Stimulated activated CD4-positive, alpha-beta T cell treated with anti-CD3 and anti-CD28 coated beads, Interleukin-15, amount 100 ng/mL, for 1 hour (primary cell): ENCODE data around the gene KCNN3.

ENCODE experiments used
- DNase-seq, 2 donors: peaks; one replicate each; pipeline ENCODE4 v3.0.0-alpha.2; 2020; ENCODE audit warnings: low read depth in 1 of 2, low spot score in 1 of 2

KCNN3 gene

DNA sequence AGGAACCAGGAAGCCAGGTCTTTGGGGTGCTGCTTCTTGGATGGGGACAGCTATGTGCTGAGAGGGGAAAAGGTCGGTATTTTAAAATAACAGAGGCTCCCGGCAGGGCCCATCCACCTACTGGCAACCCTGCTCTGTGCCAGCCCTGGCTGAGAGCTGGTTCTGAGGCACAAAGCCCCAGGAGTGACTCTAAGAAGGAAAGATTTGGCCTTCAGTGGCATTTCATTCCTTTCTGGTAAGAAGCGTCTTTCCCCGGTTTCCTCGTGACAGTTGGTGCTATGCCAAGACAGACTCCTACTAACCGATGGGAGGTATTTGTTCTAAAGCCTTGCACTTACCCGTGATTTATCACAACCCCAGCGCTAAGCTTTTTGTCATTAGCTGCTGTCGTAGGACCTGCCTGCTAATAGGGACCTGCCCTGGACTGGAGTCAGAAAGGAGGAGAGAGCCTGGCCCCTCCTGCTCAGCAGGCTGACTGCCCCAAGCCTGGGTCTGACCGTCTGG lies 139.0 kb downstream of the KCNN3 start:
- no peak for DNase-seq

- DNase-seq: no peak
Observed at GRCh38 chr1:154730259-154730658, 139.8 kb downstream of the KCNN3 start.

- DNase-seq: no peak
Observed at GRCh38 chr1:154729577-154729976, 140.5 kb downstream of the KCNN3 start.

DNA sequence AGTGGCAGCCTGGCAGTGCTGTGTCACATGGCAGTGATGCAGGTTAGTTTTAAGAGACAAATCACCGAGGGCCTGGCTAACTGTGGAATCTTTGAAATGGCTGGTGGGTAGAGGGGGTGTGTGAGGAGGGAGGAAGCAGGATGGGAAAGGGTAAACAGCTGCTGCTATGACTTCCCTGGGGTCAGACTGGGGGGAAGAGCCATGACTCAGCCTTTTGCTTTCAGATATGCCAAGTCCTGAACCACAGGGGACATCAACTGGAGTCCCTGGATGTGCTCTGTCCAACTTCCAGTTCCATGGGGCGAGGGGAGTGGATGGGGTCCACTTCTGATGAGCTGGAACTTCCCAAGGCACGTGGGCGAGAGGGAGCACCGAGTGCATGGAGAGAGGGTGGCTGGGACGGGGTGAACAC lies 141.0 kb downstream of the KCNN3 start:
- no peak for DNase-seq

- DNase-seq: no peak
Observed at GRCh38 chr1:154726896-154727753, 143.0 kb downstream of the KCNN3 start.

DNA sequence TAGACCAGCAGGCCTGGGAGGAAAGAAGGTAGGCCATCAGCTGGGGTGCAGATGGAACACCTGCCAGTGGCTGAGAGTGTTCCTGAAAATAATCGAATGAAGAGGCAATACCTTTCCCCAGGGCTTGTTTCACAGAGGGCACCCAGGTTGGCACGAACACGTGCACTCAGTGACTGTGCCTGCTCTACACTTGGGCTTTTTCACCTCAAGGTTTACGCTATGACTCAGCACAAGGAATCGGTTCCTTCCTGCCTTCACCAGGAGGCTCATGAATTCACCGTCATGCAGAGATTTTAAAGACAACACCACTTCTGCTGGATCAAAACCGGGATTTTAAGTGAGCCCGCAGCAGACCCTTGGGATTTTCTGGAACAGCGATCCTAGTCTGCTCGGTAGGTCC lies 143.6 kb downstream of the KCNN3 start:
- DNase-seq: no peak

DNA sequence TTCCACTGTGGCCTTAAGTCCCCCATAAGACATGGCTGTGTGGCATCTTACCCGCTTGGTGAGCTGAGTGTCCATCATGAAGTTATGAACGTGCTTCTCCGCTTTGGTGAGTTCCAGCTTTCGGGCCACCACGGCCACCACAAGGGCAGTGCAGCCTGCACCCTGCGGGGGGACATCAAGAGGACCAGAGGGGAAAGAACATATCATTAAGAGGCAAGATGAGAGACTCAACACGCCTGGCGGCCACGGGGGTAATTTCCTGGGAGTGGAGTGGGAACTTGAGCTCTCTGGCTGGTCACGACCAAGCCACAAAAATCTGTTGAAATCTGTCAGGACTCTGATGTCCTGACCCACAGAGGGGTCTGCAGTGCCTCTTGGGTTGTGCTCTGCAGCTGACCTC lies 144.2 kb downstream of the KCNN3 start:
- DNase-seq: no peak

GRCh38 chr1:154720328-154721297 lies 149.5 kb downstream of the KCNN3 start:
- DNase-seq: no peak

DNA sequence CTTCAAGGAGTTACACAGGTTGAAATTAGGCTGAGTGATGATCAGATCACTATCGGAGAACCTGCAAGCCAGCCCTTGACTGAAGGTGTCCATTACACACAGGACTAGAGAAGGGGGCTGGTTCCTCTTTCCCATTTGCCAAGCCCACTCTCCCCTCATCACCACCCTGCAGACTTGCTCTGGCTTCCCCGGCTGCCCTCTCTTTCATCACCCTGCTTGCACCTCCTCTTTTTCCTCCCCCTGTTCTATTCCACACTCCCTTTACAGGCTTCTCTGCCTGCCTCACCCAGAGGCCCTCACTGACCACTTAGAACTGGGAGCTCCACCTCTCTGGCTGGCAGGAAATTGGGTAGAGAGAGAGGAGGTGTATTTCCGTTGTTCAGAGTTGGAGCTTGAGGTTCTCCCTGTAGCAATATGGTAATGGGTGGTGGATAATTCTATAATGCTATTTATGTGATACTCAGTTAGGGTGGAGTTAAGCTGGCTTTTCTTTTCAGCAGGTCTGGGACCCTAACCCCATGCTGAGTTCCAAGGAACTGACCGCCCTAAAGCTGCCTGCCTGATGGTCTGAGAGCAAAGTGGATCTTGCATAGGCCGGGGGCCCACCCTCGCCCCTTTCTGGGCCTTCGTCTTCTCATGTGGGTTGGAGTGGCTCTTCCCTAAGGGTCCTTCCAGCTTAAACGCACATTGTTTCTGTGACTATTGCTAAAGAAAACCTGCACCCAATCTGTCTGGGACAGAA lies 150.3 kb downstream of the KCNN3 start:
- no peak for DNase-seq

DNA sequence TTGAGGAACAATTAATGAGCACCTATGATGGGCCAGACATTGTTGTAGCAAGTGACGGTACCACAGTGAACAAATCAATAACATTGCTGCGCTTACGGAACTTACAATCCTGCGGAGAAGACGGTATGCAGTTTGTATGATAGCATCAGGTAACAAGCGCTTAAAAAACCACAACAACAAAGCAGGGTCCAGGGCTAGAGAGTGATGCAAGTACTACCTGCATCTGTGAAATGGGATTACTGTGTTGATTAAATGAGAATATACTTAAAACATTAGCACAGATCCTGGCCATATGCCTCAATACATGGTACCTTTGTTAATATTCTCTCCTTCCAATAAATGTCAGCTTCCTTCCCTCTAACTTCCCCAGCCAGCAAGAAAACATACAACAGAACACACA lies 151.5 kb downstream of the KCNN3 start:
- DNase-seq: no peak

GRCh38 chr1:154717528-154717924 lies 152.6 kb downstream of the KCNN3 start:
- no peak for DNase-seq

- no peak for DNase-seq
Observed at GRCh38 chr1:154716614-154717527, 153.2 kb downstream of the KCNN3 start.

DNA sequence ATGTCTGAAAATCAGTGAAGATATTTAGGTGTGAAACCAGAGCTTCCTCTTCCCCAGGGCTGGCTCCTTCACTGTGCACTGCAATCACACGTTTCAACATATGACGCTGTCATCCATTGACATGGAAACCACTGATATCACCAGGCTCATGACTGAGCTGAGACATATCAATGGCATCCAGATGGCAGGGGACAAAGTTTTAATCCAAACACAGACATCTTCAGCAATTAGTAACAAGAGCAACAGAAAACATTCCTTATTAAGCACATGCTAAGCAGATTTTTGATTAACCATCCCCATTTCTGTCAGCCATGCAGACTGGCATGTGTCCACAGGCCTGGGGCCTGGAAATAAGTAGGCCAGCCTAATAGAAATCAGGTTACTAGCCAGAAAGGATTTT lies 154.1 kb downstream of the KCNN3 start:
- DNase-seq: no peak

DNA sequence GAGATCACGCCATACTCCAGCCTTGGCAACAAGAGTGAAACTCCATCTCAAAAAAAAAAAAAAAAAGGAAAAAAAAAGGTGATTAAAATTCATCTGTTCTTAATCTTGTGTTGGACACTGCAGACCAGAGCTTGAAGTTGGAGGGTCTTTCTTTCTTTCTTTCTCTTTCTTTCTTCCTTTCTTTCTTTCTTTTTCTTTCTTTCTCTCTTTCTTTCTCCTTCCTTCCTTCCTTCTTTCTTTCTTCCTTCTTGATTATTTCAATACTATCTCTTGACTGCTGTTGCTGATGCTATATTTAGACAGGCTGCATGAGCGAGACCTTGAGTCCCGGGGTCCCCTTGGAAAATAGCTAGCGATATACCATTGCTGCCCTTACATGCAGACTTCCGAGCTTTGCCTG lies 154.7 kb downstream of the KCNN3 start:
- no peak for DNase-seq

DNA sequence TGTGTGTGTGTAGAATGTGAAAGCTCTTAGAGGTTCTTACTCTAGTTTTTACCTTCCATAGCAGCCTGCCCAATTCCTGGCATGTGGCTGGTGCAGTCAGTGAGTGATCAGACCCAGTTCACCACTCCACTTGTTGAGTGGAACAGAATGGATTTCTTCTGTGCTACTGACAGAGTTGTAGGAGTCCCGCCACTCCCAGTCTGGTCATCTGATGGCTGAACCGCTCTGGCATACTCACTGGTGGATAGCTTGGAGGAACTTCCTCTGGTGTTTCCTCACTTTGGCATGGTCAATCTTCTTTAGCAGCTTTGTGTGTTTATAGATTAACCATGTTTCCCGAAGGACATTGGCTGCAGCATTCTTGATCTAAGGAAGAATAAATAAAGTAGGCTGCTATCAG lies 155.4 kb downstream of the KCNN3 start:
- DNase-seq: no peak

- DNase-seq: no peak
Observed at GRCh38 chr1:154714052-154714623, 155.9 kb downstream of the KCNN3 start.

DNA sequence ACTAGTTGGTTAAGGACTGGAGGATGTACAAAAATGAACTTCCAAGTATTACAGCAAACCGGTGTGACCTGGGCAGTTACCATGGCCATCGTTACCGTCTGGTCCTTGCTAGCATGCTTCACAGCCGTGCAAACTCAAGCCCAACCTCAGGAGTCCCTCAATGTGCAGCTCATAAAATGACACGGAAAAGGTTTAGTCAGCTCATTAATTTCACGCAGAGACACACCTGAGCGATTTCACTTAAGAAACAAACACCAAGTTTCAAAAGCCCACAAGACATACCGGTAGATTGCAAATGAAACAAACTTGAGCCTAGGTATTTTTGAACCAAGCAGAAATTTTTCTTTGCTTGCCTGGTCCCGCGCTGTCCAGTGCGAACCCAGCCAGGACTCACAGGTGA lies 157.1 kb downstream of the KCNN3 start:
- DNase-seq: no peak

- DNase-seq: no peak
Observed at GRCh38 chr1:154712166-154712810, 157.8 kb downstream of the KCNN3 start.

DNA sequence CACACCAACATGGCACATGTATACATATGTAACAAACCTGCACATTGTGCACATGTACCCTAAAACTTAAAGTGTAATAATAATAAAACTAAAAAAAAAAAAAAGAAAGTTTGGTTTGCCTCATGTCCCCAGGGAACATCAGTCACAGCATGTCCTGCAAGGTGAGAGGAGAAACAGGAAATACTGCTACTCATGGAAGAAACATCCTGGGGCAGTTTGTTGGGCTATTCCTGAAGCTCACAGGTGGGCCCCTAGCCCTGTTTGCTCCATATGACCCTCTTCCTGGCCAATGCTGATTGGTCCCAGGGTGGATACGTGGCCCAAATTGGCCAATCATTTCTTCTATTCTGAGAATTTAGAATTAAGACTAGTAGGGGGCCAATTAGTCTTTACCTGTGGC lies 158.7 kb downstream of the KCNN3 start:
- DNase-seq: no peak
